Vagina (tissue), 2 donors: Measurements from ENCODE around the gene ALG9.

Experiments
- CTCF ChIP-seq, 3 experiments: fragments of 450-650 bp in 2 of 3; fragments of 200-600 bp in 1 of 3; sonication (generic) in 1 of 3; IDR thresholded peaks; one replicate each; pipeline ENCODE4 v1.5.1; 2017 to 2019; ENCODE audit warnings: antibody characterized with exemption in 3 of 3, mild to moderate bottlenecking in 2 of 3, moderate library complexity in 2 of 3
- POLR2A ChIP-seq, 2 donors: fragments of 450-650 bp; IDR thresholded peaks; one replicate each; pipeline ENCODE4 v1.6.1; 2017; ENCODE audit warnings: antibody characterized with exemption in 2 of 2, mild to moderate bottlenecking in 2 of 2, moderate library complexity in 2 of 2

- no peak for TF ChIP-seq CTCF (IDR thresholded peaks at IDR 0.05)
- no peak for TF ChIP-seq POLR2A (IDR thresholded peaks at IDR 0.05)
Observed at GRCh38 chr11:111829185-111829968, 42.0 kb downstream of the ALG9 start.
